ENCODE data around the gene TFE3.

GRCh38 chrX:49002091-49002935, 40.8 kb downstream of the TFE3 start, which contains the start of gene GRIPAP1:
- TF ChIP-seq CTCF (IDR thresholded peaks at IDR 0.05 in 2 of 3, conservative IDR thresholded peaks at IDR 0.05 in 1 of 3; ENCODE audit: control insufficient read depth in 2 of 3, extremely low read depth in 1 of 3, insufficient read depth in 1 of 3, low read depth in 3 of 3, low read length in 3 of 3) (no peak), POLR2AphosphoS5 (IDR thresholded peaks at IDR 0.05; ENCODE audit: low read length) (peak; percentile 86), LARP7 (IDR thresholded peaks at IDR 0.05) (no peak), RAD21 (IDR thresholded peaks at IDR 0.05; ENCODE audit: insufficient read depth, low read depth, low read length) (no peak), CREM (IDR thresholded peaks at IDR 0.05; ENCODE audit: low read depth) (no peak; the same call in 1 of the 2 replicates), FOXK2 (IDR thresholded peaks at IDR 0.05) (peak; percentile 97), RBBP5 (conservative IDR thresholded peaks at IDR 0.05) (no peak), STAT1 (conservative IDR thresholded peaks at IDR 0.05) (no peak), TARDBP (IDR thresholded peaks at IDR 0.05; ENCODE audit: borderline replicate concordance) (no peak), NR2C2 (IDR thresholded peaks at IDR 0.05; ENCODE audit: borderline replicate concordance, control insufficient read depth, insufficient read length, low read depth) (no peak), ATF3 (IDR thresholded peaks at IDR 0.05; ENCODE audit: borderline replicate concordance, extremely low read depth, low read depth, low read length) (no peak), KLF5 (IDR thresholded peaks at IDR 0.05; ENCODE audit: partially characterized antibody) (peak; percentile 98), CREB1 (IDR thresholded peaks at IDR 0.05; ENCODE audit: low read depth) (peak; percentile 41; the same call in 1 of the 2 replicates), STAT3 (IDR thresholded peaks at IDR 0.05; ENCODE audit: low read depth, low read length) (no peak)

All from GM12878 (cell line).